GM21390 (cell line): ENCODE data around the gene RPL13.

ENCODE experiments used
- ATAC-seq: cut with Tn5 transposase; IDR thresholded peaks from one replicate; pipeline ENCODE4 v1.9.1; 2021; ENCODE audit not compliant: unreplicated experiment

Gene RPL13

GRCh38 chr16:89545044-89545830, 15.2 kb upstream of the RPL13 start:
- no peak for ATAC-seq

- ATAC-seq: no peak
These were observed 14.5 kb upstream of the RPL13 start for GRCh38 chr16:89545831-89546574.

- no peak for ATAC-seq
These were observed 13.7 kb upstream of the RPL13 start for GRCh38 chr16:89546781-89547180.

GRCh38 chr16:89547291-89547690, 13.2 kb upstream of the RPL13 start:
- ATAC-seq: no peak

GRCh38 chr16:89547860-89548259, 12.6 kb upstream of the RPL13 start:
- no peak for ATAC-seq

- ATAC-seq: no peak
These were observed 12.0 kb upstream of the RPL13 start for GRCh38 chr16:89548344-89549006.

GRCh38 chr16:89549007-89549700, 11.3 kb upstream of the RPL13 start:
- no peak for ATAC-seq

- no peak for ATAC-seq
These were observed 10.0 kb upstream of the RPL13 start for GRCh38 chr16:89550421-89551007.

GRCh38 chr16:89552329-89552728, 8.2 kb upstream of the RPL13 start:
- ATAC-seq: no peak

GRCh38 chr16:89552913-89553312, 7.6 kb upstream of the RPL13 start:
- ATAC-seq: no peak

GRCh38 chr16:89553733-89554132, 6.7 kb upstream of the RPL13 start:
- no peak for ATAC-seq

- no peak for ATAC-seq
These were observed 6.1 kb upstream of the RPL13 start for GRCh38 chr16:89554343-89554742.

- no peak for ATAC-seq
These were observed 5.2 kb upstream of the RPL13 start for GRCh38 chr16:89555265-89555664.

- no peak for ATAC-seq
These were observed 4.7 kb upstream of the RPL13 start for GRCh38 chr16:89555780-89556179.

GRCh38 chr16:89556750-89557689, 3.5 kb upstream of the RPL13 start:
- no peak for ATAC-seq

- ATAC-seq: no peak
These were observed 2.6 kb upstream of the RPL13 start for GRCh38 chr16:89557690-89558490.

GRCh38 chr16:89561142-89561883, 831 bp downstream of the RPL13 start:
- no peak for ATAC-seq

- no peak for ATAC-seq
These were observed 1.6 kb downstream of the RPL13 start for GRCh38 chr16:89561884-89562599.
